Neural progenitor cell (in vitro differentiated cells): ENCODE measurements around the gene ZCWPW1.

Source experiments
- CTCF ChIP-seq: fragments of 200-600 bp; sonication (generic); IDR thresholded peaks from 2 replicates; pipeline ENCODE4 v1.5.1; 2017; ENCODE audit warnings: antibody characterized with exemption, mild to moderate bottlenecking
- EZH2phosphoT487 ChIP-seq: fragments of 200-600 bp; sonication (generic); IDR thresholded peaks from 2 replicates; pipeline ENCODE4 v1.6.1; 2017; ENCODE audit warnings: antibody characterized with exemption

DNA sequence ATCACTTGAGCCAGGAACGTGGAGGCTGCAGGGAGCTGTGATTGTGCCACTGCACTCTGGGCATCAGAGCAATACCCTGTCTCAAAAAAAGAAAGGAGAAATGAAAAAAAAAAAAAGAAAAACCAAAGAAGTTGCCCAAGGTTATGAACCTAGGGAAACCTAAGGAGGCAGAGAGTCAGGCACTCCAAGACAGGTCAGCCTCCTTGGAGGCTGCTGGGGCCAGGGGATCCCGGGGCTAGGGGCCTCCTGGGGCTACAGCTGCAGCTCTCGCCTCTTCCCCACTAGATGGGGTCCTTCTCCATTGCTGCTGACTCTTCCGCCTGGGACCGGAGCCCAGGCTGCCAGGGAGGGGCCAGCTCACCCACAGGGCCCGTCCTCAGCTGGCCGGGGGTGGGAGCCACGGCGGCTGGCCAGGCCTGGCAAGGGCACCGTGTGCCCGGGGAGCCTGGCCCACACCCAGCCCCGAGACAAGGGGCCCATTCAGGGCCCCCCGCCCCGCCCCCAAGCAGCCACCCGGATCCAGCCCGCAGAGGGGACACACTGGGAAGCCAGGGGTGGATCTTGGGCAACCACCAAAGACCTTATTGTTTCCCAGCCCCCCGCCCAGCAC is 37.3 kb upstream of the ZCWPW1 start:
- peak; percentile 67 for TF ChIP-seq CTCF
- no peak for TF ChIP-seq EZH2phosphoT487
